ENCODE results near the gene DENND6B. TPM values are rescaled to one million over a fixed set of nuclear protein-coding genes. Genes with fewer than 3 reads are reported as not detected.

The DENND6B gene
- total and polyA plus RNA-seq, 2 of the 13 experiments (the other 11 are each of a cell fraction or from before 2014, with no cell fraction given): 0.95 to 3.8 TPM

GRCh38 chr22:50270666-50271394, 56.0 kb downstream of the DENND6B start (continued):
- TF ChIP-seq ZNF317 (CRISPR knock-in tag; IDR thresholded peaks at IDR 0.05): peak; percentile 80; the same call in 1 of the 2 replicates
- TF ChIP-seq REL (CRISPR knock-in tag; conservative IDR thresholded peaks at IDR 0.05): 0 out of 2 replicates have a peak, but pooled peaks have one; percentile 34
- TF ChIP-seq ZNF292 (CRISPR knock-in tag; IDR thresholded peaks at IDR 0.05; ENCODE audit: borderline replicate concordance, low read depth): no peak
- no peak; the same call in 1 of the 2 replicates for TF ChIP-seq DZIP1 (CRISPR knock-in tag; IDR thresholded peaks at IDR 0.05)
- no peak for TF ChIP-seq TAF15 (IDR thresholded peaks at IDR 0.05; ENCODE audit: low read depth, low read length, poor library complexity, severe bottlenecking)
- TF ChIP-seq ZBTB3 (CRISPR knock-in tag; IDR thresholded peaks at IDR 0.05; ENCODE audit: borderline replicate concordance, low read depth): no peak
- TF ChIP-seq MEIS1 (CRISPR knock-in tag; IDR thresholded peaks at IDR 0.05; ENCODE audit: borderline replicate concordance): no peak
- TF ChIP-seq RELA (CRISPR knock-in tag; IDR thresholded peaks at IDR 0.05): 0 out of 2 replicates have a peak, but pooled peaks have one; percentile 34
- TF ChIP-seq YEATS2 (CRISPR knock-in tag; IDR thresholded peaks at IDR 0.05; ENCODE audit: borderline replicate concordance): peak; percentile 70; the same call in 1 of the 2 replicates
- peak; percentile 95 for TF ChIP-seq HES4 (CRISPR knock-in tag; IDR thresholded peaks at IDR 0.05; ENCODE audit: borderline replicate concordance)
- peak; percentile 74; the same call in 1 of the 2 replicates for TF ChIP-seq TEF (CRISPR knock-in tag; IDR thresholded peaks at IDR 0.05)
- TF ChIP-seq DPF2 (CRISPR knock-in tag; IDR thresholded peaks at IDR 0.05; ENCODE audit: borderline replicate concordance, low read depth): no peak
- no peak for TF ChIP-seq SRF (IDR thresholded peaks at IDR 0.05; ENCODE audit: low read depth, low read length)
- TF ChIP-seq TFDP1 (CRISPR knock-in tag; IDR thresholded peaks at IDR 0.05; ENCODE audit: borderline replicate concordance): peak; percentile 23; the same call in 1 of the 2 replicates
- peak; percentile 96; the same call in 1 of the 2 replicates for TF ChIP-seq HBP1 (CRISPR knock-in tag; IDR thresholded peaks at IDR 0.05; ENCODE audit: low read depth)
- no peak for TF ChIP-seq ZNF17 (CRISPR knock-in tag; IDR thresholded peaks at IDR 0.05)

Measured in HepG2 (cell line).